HepG2 (cell line): ENCODE results near the gene C10orf90. TPM values are rescaled to one million over a fixed set of nuclear protein-coding genes. Genes with fewer than 3 reads are reported as not detected.

ENCODE experiments used
- ATAC-seq: fragments of 200-7000 bp; cut with Tn5 transposase; 3 replicates; pipeline ENCODE4 v1.9.1; 2020; ENCODE audit warnings: mild to moderate bottlenecking, moderate library complexity
- BruUV-seq: library from RNA; stranded (reverse); fragments of 400-500 nt; replicated peaks from 2 replicates; lab custom pipeline; 2021; lab: Mats Ljungman, UMichigan
- CTCF ChIA-PET: fragments of 300-600 bp; formaldehyde crosslinking; extraction: SDS; loops from one replicate; lab custom pipeline; 2021; ENCODE audit warnings: low total read pairs, inconsistent platforms, low intra/inter-chr PET ratio; lab: Yijun Ruan, JAX
- POLR2A ChIA-PET: fragments of 350-600 bp; sonication (Branson Sonifier 250); formaldehyde crosslinking; loops from one replicate; lab custom pipeline; 2020; ENCODE audit warnings: antibody characterized with exemption, inconsistent platforms; lab: Yijun Ruan, JAX
- DNase-seq: peaks from one replicate; pipeline ENCODE4 v3.0.0-alpha.2; 2015; ENCODE audit warnings: low spot score
- FAIRE-seq: peaks from 3 replicates; lab custom pipeline; 2011; peaks lifted over from hg19 to GRCh38; lab: Jason Lieb, UNC
- H2AFZ ChIP-seq: one replicate; pipeline ENCODE4 v1.6.1; 2011; ENCODE audit warnings: low read length, inconsistent platforms
- H3K27ac ChIP-seq: fragments of 300-600 bp; 3 replicates; pipeline ENCODE4 v1.8.0; 2011; ENCODE audit warnings: mixed run types, mild to moderate bottlenecking, mixed read lengths, low read length, inconsistent platforms; ENCODE audit not compliant: insufficient read depth; ENCODE audit errors: extremely low read length
- H3K27me3 ChIP-seq, 2 experiments: fragments of 200-600 bp in 1 of 2; 2 replicates in 1 of 2; 3 replicates in 1 of 2; pipeline versions ENCODE4 v1.6.0 to v1.8.0; 2011; ENCODE audit warnings: low read length in 2 of 2, mild to moderate bottlenecking in 2 of 2, moderate library complexity in 2 of 2, inconsistent platforms in 1 of 2; ENCODE audit not compliant: insufficient read depth in 2 of 2, control insufficient read depth in 1 of 2
- H3K36me3 ChIP-seq, 2 experiments: fragments of 200-600 bp in 1 of 2; replicated peaks in 1 of 2; 2 replicates in 1 of 2; 3 replicates in 1 of 2; pipeline versions ENCODE4 v1.5.1 to v1.8.0; 2011; ENCODE audit warnings: low read length in 2 of 2, inconsistent platforms in 1 of 2; ENCODE audit not compliant: insufficient read depth in 2 of 2, control insufficient read depth in 1 of 2
- H3K4me1 ChIP-seq: 2 replicates; pipeline ENCODE4 v1.5.1; 2012; ENCODE audit warnings: low read length, inconsistent platforms; ENCODE audit not compliant: insufficient read depth
- H3K4me2 ChIP-seq: 2 replicates; pipeline ENCODE4 v1.6.0; 2011; ENCODE audit warnings: low read depth, low read length, inconsistent platforms
- H3K4me3 ChIP-seq, 3 experiments: fragments of 200-600 bp in 1 of 3; sonication (generic), shearing (Covaris generic) in 1 of 3; replicated peaks in 1 of 3; 2 replicates each; pipeline ENCODE4 v1.5.1; 2011 to 2016; ENCODE audit warnings: low read length in 3 of 3, inconsistent platforms in 2 of 3, low read depth in 2 of 3, mild to moderate bottlenecking in 2 of 3, control low read depth in 1 of 3, mixed read lengths in 1 of 3; ENCODE audit not compliant: insufficient read depth in 1 of 3
- H3K79me2 ChIP-seq: one replicate; pipeline ENCODE4 v1.6.1; 2011; ENCODE audit warnings: low read length, inconsistent platforms; ENCODE audit not compliant: insufficient read depth
- H3K9ac ChIP-seq: 2 replicates; pipeline ENCODE4 v1.6.0; 2011; ENCODE audit warnings: mild to moderate bottlenecking, low read depth, low read length, inconsistent platforms; ENCODE audit not compliant: insufficient read depth
- H3K9me3 ChIP-seq: 2 replicates; pipeline ENCODE4 v1.5.1; 2012; ENCODE audit warnings: mild to moderate bottlenecking, low read length
- H4K20me1 ChIP-seq: 2 replicates; pipeline ENCODE4 v1.6.0; 2011; ENCODE audit warnings: inconsistent platforms, mild to moderate bottlenecking, low read length, moderate library complexity; ENCODE audit not compliant: insufficient read depth
- DR1 ChIP-seq: sonication (generic); formaldehyde crosslinking; IDR thresholded peaks from 2 replicates; pipeline ENCODE4 v1.8.0; 2021; ENCODE audit warnings: mild to moderate bottlenecking, missing genetic modification reagents, inconsistent platforms
- ETV6 ChIP-seq: sonication (generic); formaldehyde crosslinking; conservative IDR thresholded peaks from 2 replicates; pipeline ENCODE4 v1.4.0; 2020; ENCODE audit warnings: missing genetic modification reagents
- MYC ChIP-seq: sonication (generic); formaldehyde crosslinking; IDR thresholded peaks from 2 replicates; pipeline ENCODE4 v1.9.0; 2021; ENCODE audit warnings: missing genetic modification reagents, borderline replicate concordance
- SNAPC2 ChIP-seq: sonication (generic); formaldehyde crosslinking; IDR thresholded peaks from 2 replicates; pipeline ENCODE4 v1.8.1; 2022; ENCODE audit warnings: mild to moderate bottlenecking, missing genetic modification reagents
- SNAPC5 ChIP-seq: sonication (generic); formaldehyde crosslinking; IDR thresholded peaks from 2 replicates; pipeline ENCODE4 v1.8.1; 2023; ENCODE audit warnings: mild to moderate bottlenecking, missing genetic modification reagents, borderline replicate concordance
- SP2 ChIP-seq: sonication (generic); formaldehyde crosslinking; IDR thresholded peaks from 2 replicates; pipeline ENCODE4 v1.5.1; 2020; ENCODE audit warnings: mild to moderate bottlenecking, missing genetic modification reagents
- TBX2 ChIP-seq: sonication (generic); formaldehyde crosslinking; IDR thresholded peaks from 2 replicates; pipeline ENCODE4 v1.5.0; 2020; ENCODE audit warnings: missing genetic modification reagents, mild to moderate bottlenecking, borderline replicate concordance
- ZMAT3 ChIP-seq: sonication (generic); formaldehyde crosslinking; conservative IDR thresholded peaks from 2 replicates; pipeline ENCODE4 v1.7.0; 2021; ENCODE audit warnings: missing genetic modification reagents
- ZNF20 ChIP-seq: sonication (generic); formaldehyde crosslinking; IDR thresholded peaks from 2 replicates; pipeline ENCODE4 v1.4.0; 2020; ENCODE audit warnings: mild to moderate bottlenecking, moderate library complexity, missing genetic modification reagents
- ZNF570 ChIP-seq: sonication (generic); formaldehyde crosslinking; IDR thresholded peaks from 2 replicates; pipeline ENCODE4 v1.4.0; 2020; ENCODE audit warnings: mild to moderate bottlenecking, missing genetic modification reagents, borderline replicate concordance
- ZNF605 ChIP-seq: sonication (generic); formaldehyde crosslinking; IDR thresholded peaks from 2 replicates; pipeline ENCODE4 v1.8.0; 2022; ENCODE audit warnings: mild to moderate bottlenecking, missing genetic modification reagents
- ZNF790 ChIP-seq: sonication (generic); formaldehyde crosslinking; IDR thresholded peaks from 2 replicates; pipeline ENCODE4 v1.8.0; 2022; ENCODE audit warnings: missing genetic modification reagents, mild to moderate bottlenecking, borderline replicate concordance
- WGBS: methylation state at CpG from one replicate; pipeline ENCODE4 v1.1.6; 2017; ENCODE audit warnings: low lambda C conversion rate; 5-methylcytosine and 5-hydroxymethylcytosine counted together
- in situ Hi-C: cut with HindIII; loops from 2 replicates; pipeline ENCODE4 v1.10.0; 2017; ENCODE audit warnings: low pct_unique_long_range_greater_than_20kb; ENCODE audit not compliant: extremely low pct_ligation_motif_present
- intact Hi-C: fragments of 100-400 bp; cut with micrococcal nuclease; formaldehyde crosslinking; loops from one replicate; pipeline ENCODE4 v1.10.0; 2022; ENCODE audit not compliant: unreplicated experiment
- polyA plus RNA-seq, 8 experiments: library from polyadenylated mRNA; depleted of rRNA in 3 of 8; stranded (reverse) in 7 of 8; unstranded in 1 of 8; fragments of >200 nt; fragmentation: Illumina TruSeq in 4 of 8; extraction: Trizol in 4 of 8; gene quantifications; 2 replicates each; pipeline versions ENCODE4 v1.2.1 to v1.2.3, GENCODE V29; 2011 to 2016; ENCODE audit warnings: low read depth in 4 of 8, missing spikeins in 1 of 8, mixed read lengths in 1 of 8; ENCODE audit not compliant: insufficient read depth in 1 of 8
- total RNA-seq, 5 experiments: library from RNA; depleted of rRNA; stranded (reverse); fragments of >200 nt; fragmentation: Illumina TruSeq; extraction: Trizol; gene quantifications; 2 replicates each; pipeline ENCODE4 v1.2.3, GENCODE V29; 2016; ENCODE audit warnings: low read depth in 1 of 5

Gene C10orf90
- total and polyA plus RNA-seq, 2 of the 13 experiments (the other 11 are each of a cell fraction or from before 2014, with no cell fraction given), result not detected

- no peaks in the 10 kb centered on the region for H3K4me1 ChIP-seq
- no peaks in the 10 kb centered on the region for H4K20me1 ChIP-seq
- H3K27me3 ChIP-seq, result peaks cover 0 to 8% of the 10 kb centered on the region in 2 experiments; a peak in 3 of 5 replicates
- H3K27ac ChIP-seq, result no peak overlapping the region
- POLR2A ChIA-PET, result no interaction called here
- in situ Hi-C loops (no loop called here), intact Hi-C loops (no loop called here)
- FAIRE-seq (no peak), ATAC-seq (no peak), DNase-seq (no peak)
- H3K9me3 ChIP-seq, result no peaks in the 10 kb centered on the region
- no peaks in the 10 kb centered on the region for H3K36me3 ChIP-seq
- no peak overlapping the region for H3K9ac ChIP-seq
- WGBS, result 0% methylated on average over 1 of the region's 1 CpG
- TF ChIP-seq DR1 (CRISPR knock-in tag) (no peak), SNAPC2 (CRISPR knock-in tag) (no peak), SNAPC5 (no peak), ZNF790 (no peak), ZMAT3 (CRISPR knock-in tag) (no peak), ETV6 (CRISPR knock-in tag) (no peak), ZNF605 (CRISPR knock-in tag) (no peak), TBX2 (CRISPR knock-in tag) (no peak), SP2 (CRISPR knock-in tag) (no peak), ZNF20 (CRISPR knock-in tag) (no peak), MYC (CRISPR knock-in tag) (no peak), ZNF570 (CRISPR knock-in tag) (no peak)
- no peaks in the 10 kb centered on the region for H3K79me2 ChIP-seq
- H2AFZ ChIP-seq, result no peak overlapping the region
- CTCF ChIA-PET, result no interaction called here
- no TSS peak for BruUV-seq
- no peak overlapping the region for H3K4me3 ChIP-seq
- no peak overlapping the region for H3K4me2 ChIP-seq
These were observed 53.3 kb downstream of the C10orf90 start for GRCh38 chr10:126617208-126617607.
